GM23338 (cell line): ENCODE data around the gene PTPRN2.

ENCODE experiments used
- EZH2 ChIP-seq: fragments of 200-600 bp; sonication (generic); IDR thresholded peaks from one replicate; pipeline ENCODE4 v1.8.0; 2017; ENCODE audit warnings: antibody characterized with exemption, mild to moderate bottlenecking, low read depth; ENCODE audit not compliant: unreplicated experiment
- JUNB ChIP-seq: IDR thresholded peaks from one replicate; pipeline ENCODE4 v1.6.1; 2016; ENCODE audit warnings: antibody characterized with exemption; ENCODE audit not compliant: unreplicated experiment
- POLR2AphosphoS5 ChIP-seq: IDR thresholded peaks from 2 replicates; pipeline ENCODE4 v1.6.1; 2016; ENCODE audit warnings: antibody characterized with exemption, low read depth
- TF ChIP-seq, protein P1 (sequence below), 2 experiments: fragments of 200-600 bp in 1 of 2; sonication (generic) in 1 of 2; conservative IDR thresholded peaks; 2 replicates each; pipeline versions ENCODE4 v1.5.1 to v1.6.1; 2016 to 2017; ENCODE audit warnings: antibody characterized with exemption in 2 of 2, low read depth in 2 of 2, mild to moderate bottlenecking in 2 of 2, moderate library complexity in 1 of 2
- TF ChIP-seq, protein P2 (sequence below): IDR thresholded peaks from 2 replicates; pipeline ENCODE4 v1.6.1; 2016; ENCODE audit warnings: antibody characterized with exemption
- TF ChIP-seq, protein P3 (sequence below): IDR thresholded peaks from one replicate; pipeline ENCODE4 v1.6.1; 2018; ENCODE audit warnings: antibody characterized with exemption; ENCODE audit not compliant: unreplicated experiment

DNA sequence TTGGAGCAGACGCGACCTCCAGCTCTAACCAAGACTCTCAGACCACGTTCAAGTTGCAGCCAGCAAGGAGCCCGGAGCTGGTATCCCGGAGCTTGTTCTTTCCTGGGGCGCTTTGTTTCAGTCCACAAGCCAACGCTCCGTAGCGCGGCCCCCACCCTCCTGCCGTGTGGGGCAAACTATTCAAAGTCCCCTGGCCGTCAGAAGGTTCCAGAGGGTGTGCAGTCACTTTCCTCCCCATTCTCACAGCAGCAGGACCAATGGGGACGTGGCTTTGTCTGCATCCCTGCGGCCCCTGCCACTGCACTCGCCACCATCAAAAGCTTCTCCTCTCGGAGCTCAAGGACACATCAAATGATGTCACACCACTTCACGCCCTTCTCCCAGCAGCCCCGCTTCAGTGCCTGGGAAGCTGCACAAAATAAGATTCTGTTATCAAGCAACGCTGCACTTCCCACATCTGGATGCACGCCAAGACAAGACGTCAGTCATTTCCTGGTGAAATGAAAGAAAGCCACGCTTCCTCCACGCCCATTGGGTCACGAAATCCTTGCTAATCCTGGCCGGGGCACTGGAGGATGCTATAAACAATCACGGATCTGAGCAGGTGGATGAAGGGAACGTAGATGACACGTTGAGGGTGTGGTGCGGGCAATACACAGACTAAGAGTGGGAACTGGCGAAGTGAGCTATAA, 348.2 kb downstream of the PTPRN2 start:
- TF ChIP-seq, protein P1, sequence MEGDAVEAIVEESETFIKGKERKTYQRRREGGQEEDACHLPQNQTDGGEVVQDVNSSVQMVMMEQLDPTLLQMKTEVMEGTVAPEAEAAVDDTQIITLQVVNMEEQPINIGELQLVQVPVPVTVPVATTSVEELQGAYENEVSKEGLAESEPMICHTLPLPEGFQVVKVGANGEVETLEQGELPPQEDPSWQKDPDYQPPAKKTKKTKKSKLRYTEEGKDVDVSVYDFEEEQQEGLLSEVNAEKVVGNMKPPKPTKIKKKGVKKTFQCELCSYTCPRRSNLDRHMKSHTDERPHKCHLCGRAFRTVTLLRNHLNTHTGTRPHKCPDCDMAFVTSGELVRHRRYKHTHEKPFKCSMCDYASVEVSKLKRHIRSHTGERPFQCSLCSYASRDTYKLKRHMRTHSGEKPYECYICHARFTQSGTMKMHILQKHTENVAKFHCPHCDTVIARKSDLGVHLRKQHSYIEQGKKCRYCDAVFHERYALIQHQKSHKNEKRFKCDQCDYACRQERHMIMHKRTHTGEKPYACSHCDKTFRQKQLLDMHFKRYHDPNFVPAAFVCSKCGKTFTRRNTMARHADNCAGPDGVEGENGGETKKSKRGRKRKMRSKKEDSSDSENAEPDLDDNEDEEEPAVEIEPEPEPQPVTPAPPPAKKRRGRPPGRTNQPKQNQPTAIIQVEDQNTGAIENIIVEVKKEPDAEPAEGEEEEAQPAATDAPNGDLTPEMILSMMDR (conservative IDR thresholded peaks at IDR 0.05; ENCODE audit: low read depth in 2 of 2) = no peak
- no peak for TF ChIP-seq EZH2
- TF ChIP-seq, protein P2, sequence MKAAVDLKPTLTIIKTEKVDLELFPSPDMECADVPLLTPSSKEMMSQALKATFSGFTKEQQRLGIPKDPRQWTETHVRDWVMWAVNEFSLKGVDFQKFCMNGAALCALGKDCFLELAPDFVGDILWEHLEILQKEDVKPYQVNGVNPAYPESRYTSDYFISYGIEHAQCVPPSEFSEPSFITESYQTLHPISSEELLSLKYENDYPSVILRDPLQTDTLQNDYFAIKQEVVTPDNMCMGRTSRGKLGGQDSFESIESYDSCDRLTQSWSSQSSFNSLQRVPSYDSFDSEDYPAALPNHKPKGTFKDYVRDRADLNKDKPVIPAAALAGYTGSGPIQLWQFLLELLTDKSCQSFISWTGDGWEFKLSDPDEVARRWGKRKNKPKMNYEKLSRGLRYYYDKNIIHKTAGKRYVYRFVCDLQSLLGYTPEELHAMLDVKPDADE = no peak
- no peak for TF ChIP-seq POLR2AphosphoS5
- TF ChIP-seq, protein P3, sequence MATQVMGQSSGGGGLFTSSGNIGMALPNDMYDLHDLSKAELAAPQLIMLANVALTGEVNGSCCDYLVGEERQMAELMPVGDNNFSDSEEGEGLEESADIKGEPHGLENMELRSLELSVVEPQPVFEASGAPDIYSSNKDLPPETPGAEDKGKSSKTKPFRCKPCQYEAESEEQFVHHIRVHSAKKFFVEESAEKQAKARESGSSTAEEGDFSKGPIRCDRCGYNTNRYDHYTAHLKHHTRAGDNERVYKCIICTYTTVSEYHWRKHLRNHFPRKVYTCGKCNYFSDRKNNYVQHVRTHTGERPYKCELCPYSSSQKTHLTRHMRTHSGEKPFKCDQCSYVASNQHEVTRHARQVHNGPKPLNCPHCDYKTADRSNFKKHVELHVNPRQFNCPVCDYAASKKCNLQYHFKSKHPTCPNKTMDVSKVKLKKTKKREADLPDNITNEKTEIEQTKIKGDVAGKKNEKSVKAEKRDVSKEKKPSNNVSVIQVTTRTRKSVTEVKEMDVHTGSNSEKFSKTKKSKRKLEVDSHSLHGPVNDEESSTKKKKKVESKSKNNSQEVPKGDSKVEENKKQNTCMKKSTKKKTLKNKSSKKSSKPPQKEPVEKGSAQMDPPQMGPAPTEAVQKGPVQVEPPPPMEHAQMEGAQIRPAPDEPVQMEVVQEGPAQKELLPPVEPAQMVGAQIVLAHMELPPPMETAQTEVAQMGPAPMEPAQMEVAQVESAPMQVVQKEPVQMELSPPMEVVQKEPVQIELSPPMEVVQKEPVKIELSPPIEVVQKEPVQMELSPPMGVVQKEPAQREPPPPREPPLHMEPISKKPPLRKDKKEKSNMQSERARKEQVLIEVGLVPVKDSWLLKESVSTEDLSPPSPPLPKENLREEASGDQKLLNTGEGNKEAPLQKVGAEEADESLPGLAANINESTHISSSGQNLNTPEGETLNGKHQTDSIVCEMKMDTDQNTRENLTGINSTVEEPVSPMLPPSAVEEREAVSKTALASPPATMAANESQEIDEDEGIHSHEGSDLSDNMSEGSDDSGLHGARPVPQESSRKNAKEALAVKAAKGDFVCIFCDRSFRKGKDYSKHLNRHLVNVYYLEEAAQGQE = no peak
- TF ChIP-seq JUNB = no peak
